GM18951 (cell line): ENCODE measurements around the gene WDR7.

ENCODE experiments used
- POLR2A ChIP-seq: IDR thresholded peaks from 4 replicates; pipeline ENCODE4 v1.6.1; 2011; ENCODE audit warnings: mild to moderate bottlenecking; ENCODE audit not compliant: insufficient read length, insufficient read depth; ENCODE audit errors: extremely low read depth
- in situ Hi-C: fragments of 300-500 bp; cut with MboI; formaldehyde crosslinking; loops from one replicate; pipeline ENCODE4 v1.12.0; 2022; ENCODE audit warnings: low sequenced_read_pairs, mixed read lengths, inconsistent platforms; ENCODE audit not compliant: unreplicated experiment

The WDR7 gene

GRCh38 chr18:56722518-56722917 is 71.4 kb downstream of the WDR7 start:
- TF ChIP-seq POLR2A = no peak
- in situ Hi-C loops = no loop called here

- in situ Hi-C loops = no loop called here
- TF ChIP-seq POLR2A = no peak
These were observed 71.9 kb downstream of the WDR7 start for GRCh38 chr18:56723068-56723467.

GRCh38 chr18:56723706-56724105 is 72.5 kb downstream of the WDR7 start:
- in situ Hi-C loops = no loop called here
- no peak for TF ChIP-seq POLR2A

- in situ Hi-C loops = no loop called here
- no peak for TF ChIP-seq POLR2A
These were observed 75.7 kb downstream of the WDR7 start for GRCh38 chr18:56726906-56727305.

- in situ Hi-C loops = no loop called here
- no peak for TF ChIP-seq POLR2A
These were observed 76.2 kb downstream of the WDR7 start for GRCh38 chr18:56727399-56727798.

- in situ Hi-C loops = no loop called here
- no peak for TF ChIP-seq POLR2A
These were observed 77.6 kb downstream of the WDR7 start for GRCh38 chr18:56728741-56729140.

- no peak for TF ChIP-seq POLR2A
- in situ Hi-C loops = no loop called here
These were observed 87.0 kb downstream of the WDR7 start for GRCh38 chr18:56738184-56738583.

- in situ Hi-C loops = no loop called here
- no peak for TF ChIP-seq POLR2A
These were observed 88.6 kb downstream of the WDR7 start for GRCh38 chr18:56739731-56740130.

- no peak for TF ChIP-seq POLR2A
- in situ Hi-C loops = no loop called here
These were observed 89.5 kb downstream of the WDR7 start for GRCh38 chr18:56740645-56741044.

- in situ Hi-C loops = no loop called here
- TF ChIP-seq POLR2A = no peak
These were observed 90.5 kb downstream of the WDR7 start for GRCh38 chr18:56741685-56742084.

GRCh38 chr18:56743115-56743514 is 92.0 kb downstream of the WDR7 start:
- in situ Hi-C loops = no loop called here

GRCh38 chr18:56747032-56747658 is 96.0 kb downstream of the WDR7 start:
- TF ChIP-seq POLR2A = no peak
- in situ Hi-C loops = no loop called here

More at GRCh38 chr18:56743115-56743514, 92.0 kb downstream of the WDR7 start:
- TF ChIP-seq POLR2A = no peak

GRCh38 chr18:56747857-56748256 is 96.7 kb downstream of the WDR7 start:
- TF ChIP-seq POLR2A = no peak
- in situ Hi-C loops = no loop called here

- in situ Hi-C loops = no loop called here
- TF ChIP-seq POLR2A = no peak
These were observed 97.6 kb downstream of the WDR7 start for GRCh38 chr18:56748698-56749268.
